ENCODE results near the gene TRAF2. TPM values are rescaled to one million over a fixed set of nuclear protein-coding genes. Genes with fewer than 3 reads are reported as not detected.
A peak's percentile ranks its signal among the peaks of the same experiment; 100 is the strongest.

Gene TRAF2
- total and polyA plus RNA-seq, 9 of the 15 experiments (the other 6 are each of a cell fraction or from before 2014, with no cell fraction given): 0.24 to 45.2 (median 18.0) TPM

- no peaks in the 10 kb centered on the region for H3K27me3 ChIP-seq (ENCODE audit: control insufficient read depth in 2 of 2, insufficient read depth in 2 of 2, low read length in 2 of 2)
- DNase-seq (ENCODE audit: extremely low read depth in 1 of 4, low spot score in 3 of 4) (no peak), ATAC-seq (no peak), FAIRE-seq (no peak)
- no peak overlapping the region for H2AFZ ChIP-seq (ENCODE audit: low read depth, low read length)
- no TSS peak for BruUV-seq (replicated peaks)
- H3K9me3 ChIP-seq (replicated peaks; ENCODE audit: control insufficient read depth, insufficient read depth, low read depth, low read length): no peaks in the 10 kb centered on the region
- CTCF ChIA-PET (ENCODE audit: low intra/inter-chr PET ratio): no interaction called here
- no peaks in the 10 kb centered on the region for H3K9me1 ChIP-seq (ENCODE audit: control insufficient read depth, insufficient read depth, low read length)
- peak overlapping the region in 1 of 2 experiments; percentile 55; a peak in 1 of 4 replicates for H3K9ac ChIP-seq (ENCODE audit: insufficient read depth in 1 of 2, low read depth in 2 of 2, low read length in 2 of 2)
- TF ChIP-seq CHAMP1 (IDR thresholded peaks at IDR 0.05) (no peak), TBP (optimal IDR thresholded peaks at IDR 0.05; ENCODE audit: low read depth, low read length) (no peak), TEAD1 (CRISPR knock-in tag; IDR thresholded peaks at IDR 0.05) (no peak), HMGN3 (IDR thresholded peaks at IDR 0.05; ENCODE audit: borderline replicate concordance, extremely low read depth, insufficient read length, low read depth, low read length) (no peak), PRMT5 (CRISPR knock-in tag; IDR thresholded peaks at IDR 0.05) (no peak), BCLAF1 (IDR thresholded peaks at IDR 0.05; ENCODE audit: borderline replicate concordance in 1 of 2, control insufficient read depth in 1 of 2, low read depth in 2 of 2, low read length in 1 of 2) (no peak), NFYB (IDR thresholded peaks at IDR 0.05; ENCODE audit: extremely low read depth, insufficient read length) (no peak)
- H3K4me2 ChIP-seq (ENCODE audit: insufficient read depth, low read length): no peak overlapping the region
- H4K20me1 ChIP-seq (replicated peaks; ENCODE audit: control insufficient read depth, insufficient read depth, low read length): no peaks in the 10 kb centered on the region
- no peak overlapping the region for H3K27ac ChIP-seq (ENCODE audit: extremely low read depth, low read depth, low read length)
- H3K79me2 ChIP-seq (ENCODE audit: control insufficient read depth, insufficient read depth, low read length): no peaks in the 10 kb centered on the region
- in situ Hi-C loops (cut with MboI): no loop called here
- intact Hi-C loops (cut with micrococcal nuclease): no loop called here
- peaks cover 0 to 81% of the 10 kb centered on the region in 2 experiments; a peak in 2 of 5 replicates for H3K4me1 ChIP-seq (replicated peaks in 1 of 2; ENCODE audit: control insufficient read depth in 2 of 2, insufficient read depth in 2 of 2, low read length in 2 of 2)
- no peak overlapping the region for H3K4me3 ChIP-seq
- POLR2A ChIA-PET: interaction anchor here (0.5 to 0.6 kb wide), 2 partner anchors 38 to 84 kb away, joined by 3 to 4 read pairs; no protein-coding TSS in a partner anchor
- H3K36me3 ChIP-seq (ENCODE audit: control insufficient read depth, insufficient read depth, low read length): no peaks in the 10 kb centered on the region
- WGBS (ENCODE audit: insufficient coverage, low coverage, missing lambda C conversion rate): 46% methylated on average over 13 of the region's 14 CpGs
Measured at GRCh38 chr9:136971746-136972145, 85.4 kb downstream of the TRAF2 start.
